Measurements from ENCODE around the gene ANKLE1.

ANKLE1 gene, protein sequence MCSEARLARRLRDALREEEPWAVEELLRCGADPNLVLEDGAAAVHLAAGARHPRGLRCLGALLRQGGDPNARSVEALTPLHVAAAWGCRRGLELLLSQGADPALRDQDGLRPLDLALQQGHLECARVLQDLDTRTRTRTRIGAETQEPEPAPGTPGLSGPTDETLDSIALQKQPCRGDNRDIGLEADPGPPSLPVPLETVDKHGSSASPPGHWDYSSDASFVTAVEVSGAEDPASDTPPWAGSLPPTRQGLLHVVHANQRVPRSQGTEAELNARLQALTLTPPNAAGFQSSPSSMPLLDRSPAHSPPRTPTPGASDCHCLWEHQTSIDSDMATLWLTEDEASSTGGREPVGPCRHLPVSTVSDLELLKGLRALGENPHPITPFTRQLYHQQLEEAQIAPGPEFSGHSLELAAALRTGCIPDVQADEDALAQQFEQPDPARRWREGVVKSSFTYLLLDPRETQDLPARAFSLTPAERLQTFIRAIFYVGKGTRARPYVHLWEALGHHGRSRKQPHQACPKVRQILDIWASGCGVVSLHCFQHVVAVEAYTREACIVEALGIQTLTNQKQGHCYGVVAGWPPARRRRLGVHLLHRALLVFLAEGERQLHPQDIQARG

DNA sequence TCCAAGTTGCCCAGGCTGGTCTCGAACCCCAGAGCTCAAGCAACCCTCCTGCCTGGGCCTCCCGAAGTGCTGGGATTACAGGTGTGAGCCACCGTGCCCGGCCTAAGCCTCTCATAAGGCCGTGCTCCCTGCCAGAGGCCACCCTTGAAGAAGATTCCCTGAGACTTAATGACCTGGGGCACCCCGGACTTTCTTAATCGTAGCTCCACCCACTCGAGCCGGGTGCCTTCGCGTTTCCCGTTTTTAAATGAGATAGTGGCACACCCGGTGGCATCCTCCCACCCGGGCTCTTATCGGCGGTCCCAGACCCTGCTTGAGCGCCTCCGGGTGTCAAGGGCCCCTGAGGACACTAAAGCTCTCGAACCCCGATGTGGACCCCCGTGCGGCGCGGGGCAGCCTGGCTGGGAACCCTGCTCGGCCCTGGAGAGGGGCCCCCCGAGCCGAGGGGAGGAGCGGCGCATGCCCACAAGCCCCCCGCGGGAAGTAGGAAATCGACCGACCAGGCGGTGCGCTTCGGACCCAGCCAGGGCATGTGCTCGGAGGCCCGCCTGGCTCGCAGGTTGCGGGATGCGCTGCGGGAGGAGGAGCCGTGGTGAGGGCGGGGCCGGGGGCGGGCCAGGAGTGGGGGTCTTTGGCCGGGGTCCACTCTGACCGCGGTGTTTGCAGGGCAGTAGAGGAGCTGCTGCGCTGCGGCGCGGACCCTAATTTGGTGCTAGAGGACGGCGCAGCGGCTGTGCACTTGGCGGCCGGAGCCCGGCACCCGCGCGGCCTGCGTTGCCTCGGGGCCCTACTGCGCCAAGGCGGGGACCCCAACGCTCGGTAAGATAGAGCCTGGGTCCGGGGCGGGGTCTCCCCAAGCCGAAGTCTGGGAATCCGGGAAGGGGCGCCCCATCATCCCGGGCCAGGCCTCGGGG lies at the start of gene ANKLE1:
Gene ANKLE1 (plus strand): TSS at position 511 of the 914 bp plus-strand sequence. CDS start 20 bp downstream, at position 531.
- no peak for DNase-seq

DNA sequence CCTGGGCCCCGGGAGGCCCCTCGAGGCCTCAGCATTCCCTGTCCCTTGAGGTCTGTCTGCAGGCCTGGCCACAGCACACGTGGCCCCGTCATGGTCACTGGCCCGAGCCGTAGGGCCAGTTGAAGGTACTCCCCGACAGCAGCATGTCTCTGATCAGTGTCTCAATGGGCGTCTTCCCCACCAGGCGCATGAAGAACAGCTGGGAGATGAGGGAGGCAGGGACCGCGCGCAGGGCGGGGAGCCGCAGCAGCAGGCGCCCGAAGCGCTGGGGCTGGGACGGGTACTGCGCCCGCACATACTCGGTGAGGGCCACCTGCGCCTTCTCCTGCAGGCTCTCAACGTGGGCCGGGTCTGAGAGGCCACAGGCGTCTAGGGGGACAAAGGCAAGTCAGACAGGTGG lies 49.4 kb upstream of the ANKLE1 start:
- DNase-seq: no peak

DNA sequence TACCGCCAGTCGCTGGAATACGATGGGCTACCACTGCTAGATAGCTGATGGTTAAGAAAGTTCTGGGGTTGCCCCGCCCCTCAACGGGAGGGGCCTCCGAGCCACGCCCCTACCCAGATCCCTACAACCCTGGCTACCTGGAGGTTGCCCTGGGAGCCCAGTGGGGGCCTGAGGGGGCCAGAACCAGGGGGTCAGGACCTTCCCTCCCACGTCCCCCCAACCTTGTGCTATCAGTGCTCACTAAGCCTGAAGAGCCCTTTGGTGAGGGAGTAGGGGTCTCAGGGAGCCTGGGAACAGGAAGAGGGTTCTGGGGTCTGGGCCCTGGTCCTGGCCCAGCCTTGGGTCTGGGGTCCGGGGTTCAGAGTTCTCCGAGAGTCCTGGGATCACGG lies 46.8 kb upstream of the ANKLE1 start:
- DNase-seq: no peak

DNA sequence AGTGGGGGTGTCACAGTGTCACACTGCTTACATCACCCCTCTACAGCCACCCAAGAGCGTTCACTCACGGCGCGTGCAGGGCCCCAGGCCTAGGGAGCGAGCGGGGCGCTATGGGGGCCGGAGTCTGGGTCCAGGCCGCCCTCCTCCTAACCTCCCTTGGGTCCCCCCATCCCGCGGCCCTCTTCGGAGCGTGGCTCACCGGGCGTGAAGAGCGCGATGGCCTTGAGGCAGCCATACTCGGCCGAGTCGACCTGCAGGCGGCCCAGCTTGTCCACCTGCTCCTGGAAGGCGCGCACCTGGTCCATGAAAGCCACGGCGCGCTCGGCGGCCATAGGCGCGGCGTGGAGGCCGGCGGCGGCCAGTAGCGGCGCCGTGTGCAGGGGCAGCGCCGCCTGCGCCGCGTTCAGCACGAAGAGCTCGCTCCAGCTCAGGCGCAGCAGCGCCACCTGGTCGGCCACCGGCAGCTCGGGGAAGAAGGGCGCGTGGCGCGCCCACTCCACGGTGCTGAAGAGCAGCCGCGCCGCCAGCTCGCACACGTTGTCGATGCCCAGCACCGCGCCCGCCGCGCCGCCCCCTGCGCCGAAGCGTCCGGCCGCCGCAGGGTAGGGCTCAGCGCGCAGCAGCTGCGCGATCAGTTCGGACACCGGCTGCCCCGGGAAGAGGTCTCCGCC lies 46.3 kb upstream of the ANKLE1 start:
- DNase-seq: no peak

DNA sequence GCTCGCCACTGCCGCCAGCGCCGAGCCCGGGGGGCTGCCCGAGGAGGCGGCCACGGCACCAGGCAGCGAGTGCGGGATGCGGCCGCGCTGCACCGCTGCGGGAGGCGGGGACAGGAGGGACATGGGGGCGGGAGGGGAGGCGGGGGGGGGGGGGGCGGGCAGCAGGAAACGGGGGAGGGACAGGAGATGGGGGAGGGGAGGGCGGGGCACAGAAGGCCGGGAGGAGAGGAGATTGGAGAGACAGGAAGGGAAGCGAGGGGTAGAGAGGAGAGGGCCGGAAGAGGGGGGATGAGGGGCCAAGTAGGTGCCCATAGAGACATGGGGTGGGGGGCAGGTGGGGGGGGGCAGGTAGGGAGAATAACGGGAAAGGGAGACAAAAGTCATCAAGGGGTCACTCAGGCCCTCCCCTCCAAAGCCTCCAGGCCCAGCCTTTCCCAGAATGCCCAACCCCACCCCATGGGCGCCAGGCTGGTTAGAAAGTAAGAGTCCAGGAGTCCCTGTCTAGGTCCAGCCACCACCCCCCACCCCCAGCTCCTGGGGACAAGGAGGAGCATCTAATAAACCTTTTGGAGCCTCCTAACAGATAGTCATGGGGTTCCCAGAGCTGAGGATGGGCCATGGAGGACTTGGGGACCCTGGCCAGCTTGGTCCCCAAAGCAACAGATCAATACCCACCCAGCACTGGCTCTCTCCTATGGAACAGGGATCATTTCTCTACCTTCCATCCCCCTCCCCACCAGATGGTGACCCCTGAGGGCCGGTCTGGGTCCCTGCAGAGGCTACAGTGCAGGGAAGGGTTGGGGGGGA lies 45.5 kb upstream of the ANKLE1 start:
- no peak for DNase-seq

DNA sequence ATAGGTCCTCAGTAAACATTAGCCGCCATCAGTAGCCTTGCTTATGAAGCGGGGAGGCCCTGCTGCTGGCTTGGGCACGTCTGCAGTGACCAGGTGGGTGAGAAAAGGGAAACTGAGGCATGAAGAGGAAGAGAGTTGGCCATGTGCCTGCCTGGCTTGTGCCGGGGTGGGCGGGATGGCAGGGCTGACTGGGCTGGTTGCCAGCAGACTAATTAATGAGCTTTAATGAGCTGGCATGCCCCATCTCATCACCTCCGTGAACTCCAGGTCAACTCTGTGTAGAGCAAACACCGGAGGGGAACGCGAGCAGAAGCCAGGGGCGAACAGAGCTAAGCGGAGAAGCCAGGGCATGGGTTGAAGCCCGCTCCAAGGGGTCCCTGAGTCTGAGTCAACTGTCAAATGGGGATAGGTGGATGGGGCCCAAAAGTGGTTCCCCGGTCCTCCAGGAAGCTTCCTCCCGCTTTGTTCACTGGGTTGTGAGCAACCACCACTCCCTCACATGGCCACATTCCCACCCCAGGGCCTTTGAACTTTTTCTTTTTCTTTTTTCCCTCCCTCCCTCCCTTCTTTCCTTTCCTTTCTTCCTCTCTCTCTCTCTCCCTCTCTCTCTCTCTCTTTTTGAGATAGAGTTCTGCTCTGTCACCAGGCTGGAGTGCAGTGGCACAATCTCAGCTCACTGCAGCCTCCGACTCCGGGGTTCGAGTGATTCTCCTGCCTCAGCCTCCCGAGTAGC lies 44.7 kb upstream of the ANKLE1 start:
- DNase-seq: no peak

DNA sequence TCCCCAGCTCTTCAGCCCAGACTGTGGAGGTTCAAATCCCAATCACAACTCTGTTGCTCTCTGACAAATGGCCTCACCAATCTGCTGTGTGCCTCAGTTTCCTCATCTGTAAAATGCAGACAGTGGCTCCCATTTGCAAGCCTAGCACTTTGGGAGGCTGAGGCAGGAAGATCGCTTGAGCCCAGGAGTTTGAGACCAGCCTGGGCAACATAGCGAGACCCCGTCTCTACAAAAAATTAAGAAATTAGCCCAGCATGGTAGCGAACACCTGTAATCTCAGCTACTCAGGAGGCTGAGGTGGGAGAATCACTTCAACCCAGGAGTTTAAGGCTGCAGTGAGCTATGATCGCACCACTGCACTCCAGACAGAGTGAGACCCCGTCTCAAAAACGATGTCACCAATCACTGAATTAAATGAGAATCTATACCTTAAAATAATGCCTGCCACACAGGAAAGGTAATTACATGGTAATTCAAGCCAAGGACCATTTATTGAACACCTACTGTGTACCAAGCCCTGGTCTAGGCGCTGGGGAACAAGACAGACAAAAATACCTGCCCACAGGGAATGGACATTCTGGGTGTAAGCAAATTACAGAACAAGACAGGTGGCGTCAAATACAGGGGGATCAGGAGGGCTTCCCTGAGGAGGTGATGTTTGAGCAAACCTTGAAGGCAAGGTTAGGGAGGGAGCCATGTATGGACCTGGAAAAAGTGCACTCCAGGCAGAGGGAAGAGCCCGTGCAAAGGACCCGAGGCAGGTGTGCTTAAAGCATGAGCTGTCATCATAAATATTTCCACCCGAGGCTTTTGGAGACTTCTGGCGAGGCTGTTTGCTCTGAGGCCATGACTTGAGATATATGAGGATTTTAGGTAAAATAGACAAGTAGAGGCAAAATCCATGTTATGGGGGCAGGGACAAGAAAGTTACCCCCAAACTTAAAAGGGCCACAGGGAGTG lies 43.7 kb upstream of the ANKLE1 start:
- DNase-seq: no peak

DNA sequence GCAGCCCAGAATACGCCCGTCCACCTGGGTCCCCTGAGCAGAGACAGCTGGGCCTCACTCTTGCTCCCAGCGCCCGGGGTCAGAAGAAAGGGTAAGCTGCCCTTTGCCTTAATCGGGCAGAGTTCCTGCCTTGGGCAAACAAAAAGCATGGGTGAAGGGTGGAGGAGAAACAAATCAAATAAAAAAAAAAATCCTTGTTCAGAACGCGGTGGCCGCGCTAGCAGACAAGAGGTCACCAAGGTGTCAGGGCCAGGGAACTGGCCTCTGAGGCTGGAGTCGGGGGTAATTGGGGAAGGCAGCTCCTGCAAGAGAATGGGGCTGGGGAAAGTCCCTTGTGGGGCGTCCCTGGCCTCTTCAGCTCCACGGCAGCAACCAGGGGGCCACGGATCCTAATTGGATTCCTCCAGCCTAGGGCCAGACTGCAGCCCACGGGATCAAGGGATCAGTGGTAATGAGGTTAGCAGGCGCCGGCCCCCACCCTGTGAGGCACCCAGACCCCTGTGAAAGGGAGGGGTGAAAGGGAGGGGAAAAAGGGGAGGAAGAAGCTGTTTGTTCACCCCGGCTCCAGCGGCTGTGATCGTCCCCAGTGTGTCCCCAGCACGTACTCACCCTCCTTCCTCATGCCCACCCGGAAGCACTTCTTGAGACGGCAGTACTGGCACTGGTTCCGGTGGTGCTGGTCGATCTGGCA lies 41.5 kb upstream of the ANKLE1 start:
- DNase-seq: no peak

DNA sequence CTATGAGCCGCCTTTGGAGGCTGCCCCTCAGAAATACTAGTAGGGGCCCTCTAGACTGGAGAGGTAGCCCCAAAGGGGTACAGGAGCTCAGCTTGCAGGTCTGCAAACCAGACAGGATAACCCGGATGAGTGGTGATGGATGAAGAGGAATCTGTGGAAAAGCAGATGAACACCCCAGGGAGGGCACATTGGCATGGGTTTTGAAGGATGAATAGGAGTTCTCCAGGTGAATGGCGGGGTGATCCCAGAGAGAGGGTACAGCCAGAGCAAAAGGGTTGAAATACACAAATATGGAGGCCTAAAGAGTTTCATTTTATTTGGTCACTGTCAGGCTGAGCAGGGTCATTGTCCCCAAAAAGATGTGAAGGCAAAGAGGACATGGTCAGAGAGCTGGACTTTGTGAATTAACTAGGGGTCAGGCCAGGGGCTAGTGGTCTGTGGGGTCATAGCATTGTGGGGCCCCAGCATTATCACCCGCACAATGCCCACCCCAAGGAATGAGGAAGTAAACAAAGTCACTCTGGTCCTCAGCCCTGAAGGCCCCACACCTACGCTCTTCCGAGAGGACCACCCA lies 40.8 kb upstream of the ANKLE1 start:
- no peak for DNase-seq

DNA sequence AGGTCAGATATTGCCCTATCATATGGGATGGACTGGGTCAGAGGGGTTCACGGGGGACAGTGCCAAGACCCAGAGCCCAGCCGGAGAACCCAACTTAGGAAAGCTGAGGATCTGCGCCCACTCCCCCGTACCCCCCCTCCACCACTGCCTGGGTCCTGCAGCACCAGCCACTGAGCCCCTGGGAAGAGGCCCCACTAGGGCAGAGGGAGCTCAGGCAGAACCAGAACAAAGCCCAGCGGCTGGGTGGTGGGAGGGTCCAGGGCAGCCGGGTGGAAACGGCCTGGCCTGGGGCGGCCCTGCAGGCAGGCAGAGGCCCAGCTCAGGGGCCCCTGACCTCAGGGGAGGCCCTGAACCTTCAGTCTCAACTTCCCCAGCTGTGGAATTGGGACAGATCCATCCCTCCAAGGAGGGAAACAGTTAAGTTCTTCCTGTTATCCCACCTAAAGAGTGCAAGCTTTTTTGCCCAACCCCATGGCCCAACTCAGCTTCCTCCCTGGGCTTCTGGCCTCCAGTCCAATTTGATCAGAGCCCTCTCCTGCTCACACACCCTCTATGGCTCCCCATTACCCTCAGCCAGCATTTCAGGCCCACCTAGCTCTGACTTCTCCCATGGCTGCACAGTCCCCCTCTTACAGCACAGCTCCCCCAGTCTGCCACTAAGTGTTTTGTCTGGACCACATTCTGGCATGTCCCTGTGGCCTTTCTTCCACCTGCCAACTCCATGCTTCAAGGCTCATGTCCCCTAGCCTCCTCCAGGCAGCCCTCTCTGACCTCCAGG lies 39.1 kb upstream of the ANKLE1 start:
- no peak for DNase-seq

DNA sequence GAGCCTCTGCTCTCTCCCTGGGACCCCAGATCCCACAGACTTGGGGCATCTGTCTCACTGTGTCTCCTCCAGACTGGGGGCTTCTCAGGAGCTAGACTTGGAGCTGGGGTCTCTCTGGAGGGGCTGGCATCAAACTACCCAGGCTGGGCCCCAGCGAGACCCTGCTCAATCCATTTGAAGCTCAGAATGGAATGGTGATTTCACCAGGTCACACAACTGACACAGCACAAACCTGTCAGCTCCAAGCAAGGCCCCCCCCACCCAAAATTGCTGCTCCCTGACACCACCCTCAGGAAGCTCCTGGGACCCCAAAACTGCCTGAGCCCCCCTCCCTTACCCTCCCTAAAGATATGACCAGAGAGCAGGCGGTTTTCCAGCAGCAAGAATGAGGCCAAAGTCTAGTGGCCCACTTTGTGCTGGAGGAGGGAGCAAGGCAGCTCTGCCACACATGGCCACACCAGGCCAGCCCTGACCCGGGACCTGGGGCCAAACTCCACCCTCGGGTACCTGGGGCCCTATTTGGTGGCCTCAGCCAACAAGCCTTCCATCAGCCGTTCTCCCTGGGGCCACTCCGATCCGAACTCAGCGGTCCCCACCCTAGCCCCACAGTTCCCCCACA lies 38.4 kb upstream of the ANKLE1 start:
- no peak for DNase-seq

DNA sequence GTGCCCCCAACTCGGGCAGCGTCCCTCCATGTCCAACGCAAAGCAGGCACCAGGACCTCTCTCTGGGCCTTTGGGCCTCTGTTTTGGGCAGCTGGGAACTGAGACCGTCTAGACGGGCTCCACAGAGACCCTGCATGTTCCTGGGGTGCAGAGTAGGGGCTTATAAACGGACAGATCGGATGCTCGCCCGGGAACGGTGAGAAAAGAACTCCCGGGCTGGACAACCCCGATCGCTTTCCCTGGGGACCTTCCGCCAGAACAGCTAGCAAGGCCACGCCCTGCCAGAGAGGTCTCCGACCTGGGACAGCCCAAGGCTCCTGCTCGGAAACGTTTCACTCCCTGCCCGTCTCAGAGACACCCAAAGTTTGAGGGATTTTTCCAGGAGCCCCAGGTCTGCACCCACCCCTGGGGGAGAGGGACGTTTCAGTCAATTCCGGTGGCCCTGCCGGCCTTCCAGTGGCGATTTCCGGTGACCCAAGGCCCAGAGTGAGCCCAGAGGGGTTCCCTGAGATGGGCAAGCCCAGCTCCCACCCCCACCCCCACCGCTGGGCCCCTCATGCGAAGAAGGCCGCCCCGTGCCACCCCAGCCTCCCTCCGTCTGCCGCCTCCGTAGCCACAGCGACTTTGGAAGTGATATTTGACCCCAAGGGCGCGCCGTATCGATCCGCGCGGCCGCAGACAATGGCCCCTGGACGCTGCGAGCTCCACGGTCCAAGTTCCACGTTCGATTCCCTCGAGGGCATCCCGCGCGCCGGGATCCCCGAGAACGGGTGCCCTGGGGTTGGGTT lies 37.7 kb upstream of the ANKLE1 start:
- no peak for DNase-seq

DNA sequence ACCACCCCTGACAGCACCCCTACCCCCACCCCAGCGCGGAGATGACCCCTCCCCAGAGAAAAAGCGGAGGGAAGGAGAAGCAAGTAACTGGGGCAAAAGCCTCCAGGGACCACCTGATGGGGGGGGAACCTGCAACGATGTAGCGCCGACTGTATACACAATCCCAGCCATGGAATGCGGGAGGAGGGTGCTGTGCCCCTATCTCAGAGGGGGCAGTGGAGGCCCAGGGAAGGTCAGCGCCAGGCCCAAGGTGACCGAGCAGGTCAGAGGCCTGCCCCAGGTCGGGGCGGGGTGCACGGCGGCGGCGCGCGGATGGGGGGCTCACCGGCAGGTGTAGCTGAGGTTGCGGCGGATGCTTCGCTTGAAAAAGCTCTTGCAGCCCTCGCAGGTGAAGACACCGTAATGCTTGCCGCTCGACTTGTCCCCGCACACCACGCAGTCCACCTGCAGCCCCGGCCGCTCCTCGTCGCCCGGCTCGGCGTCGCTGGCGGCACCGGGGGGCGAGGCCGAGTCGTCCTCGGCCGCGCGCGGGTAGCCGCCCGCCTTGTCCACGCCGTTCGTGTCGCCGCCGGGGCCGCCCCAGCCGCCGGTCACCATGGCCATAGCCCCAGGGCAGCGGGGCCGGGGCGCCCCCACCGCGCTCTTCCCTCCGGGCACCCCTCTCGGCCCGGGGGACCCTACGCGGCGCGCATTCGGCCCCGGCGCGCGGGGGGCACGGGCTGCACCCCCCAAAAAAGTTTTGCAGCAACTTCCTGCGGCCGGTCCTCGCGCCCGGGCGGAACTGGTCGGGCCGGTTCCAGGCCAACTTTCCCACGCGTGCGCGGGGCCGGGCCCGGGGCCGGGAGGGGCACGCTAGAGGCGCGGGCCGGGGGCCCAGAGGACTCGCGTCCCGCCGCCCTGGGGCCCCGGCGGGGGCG lies 36.8 kb upstream of the ANKLE1 start:
- no peak for DNase-seq

DNA sequence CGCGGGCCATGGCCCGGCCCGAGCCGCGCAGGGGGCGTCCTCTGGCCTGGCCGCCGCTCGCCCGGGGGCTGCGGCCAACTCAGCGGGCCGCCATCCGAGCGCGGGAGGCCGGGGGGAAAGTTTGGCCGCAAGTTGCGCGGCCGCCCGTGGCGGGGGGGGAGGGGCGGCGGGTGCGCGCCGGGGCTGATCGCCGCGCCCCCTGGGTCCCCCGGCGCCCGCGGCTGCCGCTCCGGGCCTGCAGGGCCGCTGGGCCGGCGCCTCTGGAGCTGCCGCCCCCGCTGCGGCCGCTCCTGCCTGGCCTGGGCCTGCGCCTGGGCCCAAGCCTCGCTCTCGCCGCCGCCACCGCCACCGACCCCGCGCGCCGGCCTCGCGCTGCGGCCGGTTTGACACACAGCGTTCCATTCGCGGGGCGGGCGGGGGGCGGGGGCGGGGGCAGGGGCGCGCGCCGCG lies 36.1 kb upstream of the ANKLE1 start, which contains the start of gene NR2F6:
Gene NR2F6 (minus strand): TSS at position 385 of the 450 bp plus-strand sequence. CDS start 699 bp downstream, outside the sequence.
- no peak for DNase-seq

DNA sequence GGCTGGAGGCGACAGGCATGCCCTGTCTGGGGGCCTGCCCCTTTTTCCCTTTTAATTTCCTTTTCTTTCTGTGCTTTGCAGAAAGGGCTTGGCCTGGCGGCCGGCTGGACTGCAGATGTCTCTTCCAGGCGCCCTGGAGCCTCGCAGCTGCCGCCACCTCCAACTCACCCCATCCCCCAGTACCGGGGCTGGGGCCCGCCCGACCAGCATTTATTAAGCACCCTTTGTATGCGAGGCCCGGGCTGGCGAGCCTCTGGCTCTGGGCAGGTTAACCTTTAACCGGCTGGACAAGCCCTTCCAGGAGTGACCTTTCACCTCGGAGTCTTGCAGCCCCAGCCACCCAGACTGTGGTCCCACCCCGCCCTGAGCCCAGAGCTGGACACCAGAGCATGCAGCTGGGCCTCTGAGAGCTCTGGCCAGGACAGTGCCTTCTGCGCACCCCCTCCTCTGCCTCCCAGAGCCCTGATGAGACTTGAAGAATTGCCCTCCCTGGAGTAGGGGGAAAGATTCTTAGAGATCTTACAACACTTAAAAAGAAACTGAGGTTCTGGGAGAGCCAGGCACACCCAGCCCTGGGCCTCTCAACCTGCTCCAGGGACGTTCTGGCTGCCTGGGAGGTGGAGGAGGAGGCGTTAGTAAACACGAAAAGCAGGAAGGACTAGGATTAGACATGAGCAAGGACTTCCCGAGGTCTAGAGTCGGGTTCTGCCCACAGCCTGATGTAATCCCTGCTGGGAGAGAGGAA lies 34.8 kb upstream of the ANKLE1 start:
- DNase-seq: no peak

All from cortex of kidney (tissue), 1 donor.